Prostate gland (tissue), 2 donors: ENCODE results near the gene CHCHD6.

ENCODE experiments used
- POLR2A ChIP-seq: fragments of 450-650 bp; IDR thresholded peaks from one replicate; pipeline ENCODE4 v1.6.1; 2016; ENCODE audit warnings: antibody characterized with exemption, mild to moderate bottlenecking
- POLR2AphosphoS5 ChIP-seq: sonication (generic); formaldehyde crosslinking; IDR thresholded peaks from one replicate; pipeline ENCODE4 v1.6.1; 2017; ENCODE audit warnings: antibody characterized with exemption
- TF ChIP-seq, protein P1 (sequence below), 4 experiments: fragments of 200-600 bp in 2 of 4; fragments of 450-650 bp in 2 of 4; sonication (generic) in 2 of 4; IDR thresholded peaks; 1 replicate in 3 of 4; 2 replicates in 1 of 4; pipeline ENCODE4 v1.5.1; 2016 to 2019; ENCODE audit warnings: antibody characterized with exemption in 4 of 4, mild to moderate bottlenecking in 2 of 4, moderate library complexity in 2 of 4

DNA sequence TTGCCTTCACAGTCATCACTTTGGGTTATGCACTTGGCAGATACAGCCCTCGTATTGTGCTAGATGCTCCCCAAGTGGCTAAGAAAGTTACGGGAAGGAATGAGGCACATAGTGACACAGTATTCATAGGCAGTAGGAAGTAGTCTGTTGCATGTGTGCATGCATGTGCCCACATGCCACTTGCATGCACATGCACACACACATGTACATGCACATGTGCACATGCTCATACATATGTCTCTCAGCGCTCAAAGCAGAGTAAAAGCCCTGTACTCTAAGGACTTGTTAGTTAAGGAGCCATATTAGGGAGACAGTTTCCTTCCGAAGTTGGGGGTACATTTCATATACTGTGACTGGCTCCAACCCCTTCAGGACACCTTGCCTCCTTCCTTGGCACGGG lies 128.9 kb downstream of the CHCHD6 start:
- TF ChIP-seq POLR2AphosphoS5 = no peak
- TF ChIP-seq POLR2A = no peak
- TF ChIP-seq, protein P1, sequence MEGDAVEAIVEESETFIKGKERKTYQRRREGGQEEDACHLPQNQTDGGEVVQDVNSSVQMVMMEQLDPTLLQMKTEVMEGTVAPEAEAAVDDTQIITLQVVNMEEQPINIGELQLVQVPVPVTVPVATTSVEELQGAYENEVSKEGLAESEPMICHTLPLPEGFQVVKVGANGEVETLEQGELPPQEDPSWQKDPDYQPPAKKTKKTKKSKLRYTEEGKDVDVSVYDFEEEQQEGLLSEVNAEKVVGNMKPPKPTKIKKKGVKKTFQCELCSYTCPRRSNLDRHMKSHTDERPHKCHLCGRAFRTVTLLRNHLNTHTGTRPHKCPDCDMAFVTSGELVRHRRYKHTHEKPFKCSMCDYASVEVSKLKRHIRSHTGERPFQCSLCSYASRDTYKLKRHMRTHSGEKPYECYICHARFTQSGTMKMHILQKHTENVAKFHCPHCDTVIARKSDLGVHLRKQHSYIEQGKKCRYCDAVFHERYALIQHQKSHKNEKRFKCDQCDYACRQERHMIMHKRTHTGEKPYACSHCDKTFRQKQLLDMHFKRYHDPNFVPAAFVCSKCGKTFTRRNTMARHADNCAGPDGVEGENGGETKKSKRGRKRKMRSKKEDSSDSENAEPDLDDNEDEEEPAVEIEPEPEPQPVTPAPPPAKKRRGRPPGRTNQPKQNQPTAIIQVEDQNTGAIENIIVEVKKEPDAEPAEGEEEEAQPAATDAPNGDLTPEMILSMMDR (IDR thresholded peaks at IDR 0.05) = no peak
